Measurements from ENCODE around the gene HCAR1.

- TF ChIP-seq CTCF (IDR thresholded peaks at IDR 0.05; ENCODE audit: low read depth, low read length, missing input control) (no peak), ATF3 (IDR thresholded peaks at IDR 0.05) (no peak), TAF1 (conservative IDR thresholded peaks at IDR 0.05) (no peak), SP1 (IDR thresholded peaks at IDR 0.05) (no peak), RXRA (IDR thresholded peaks at IDR 0.05) (no peak), RAD21 (IDR thresholded peaks at IDR 0.05) (no peak), ZBTB33 (IDR thresholded peaks at IDR 0.05) (no peak), JUND (IDR thresholded peaks at IDR 0.05) (no peak)
- TF ChIP-seq, protein P1, sequence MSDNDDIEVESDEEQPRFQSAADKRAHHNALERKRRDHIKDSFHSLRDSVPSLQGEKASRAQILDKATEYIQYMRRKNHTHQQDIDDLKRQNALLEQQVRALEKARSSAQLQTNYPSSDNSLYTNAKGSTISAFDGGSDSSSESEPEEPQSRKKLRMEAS (IDR thresholded peaks at IDR 0.05), result no peak
These were observed 42.4 kb downstream of the HCAR1 start for GRCh38 chr12:122688291-122688690.

All from liver (tissue), 3 donors.